Effector memory CD4-positive, alpha-beta T cell (primary cell): ENCODE results near the gene GARRE1.
"Not testable (repeated sequence)": the region's sequence is repeated elsewhere in the genome, so short reads cannot be mapped to it uniquely, and the experiment has no call there.

Experiments used
- DNase-seq, 3 donors: peaks; one replicate each; pipeline ENCODE4 v3.0.0-alpha.2; 2020
- H3K27ac ChIP-seq: 2 replicates; pipeline ENCODE4 v1.7.0; 2013; ENCODE audit warnings: mild to moderate bottlenecking, low read length, moderate library complexity; ENCODE audit not compliant: insufficient read depth, poor library complexity, severe bottlenecking
- H3K27me3 ChIP-seq: replicated peaks from 2 replicates; pipeline ENCODE4 v1.7.0; 2013; ENCODE audit warnings: mild to moderate bottlenecking, low read length; ENCODE audit not compliant: insufficient read depth, control insufficient read depth, poor library complexity, severe bottlenecking
- H3K36me3 ChIP-seq: 2 replicates; pipeline ENCODE4 v1.7.0; 2013; ENCODE audit warnings: mild to moderate bottlenecking, low read length, moderate library complexity; ENCODE audit not compliant: control insufficient read depth, insufficient read depth
- H3K4me1 ChIP-seq: 2 replicates; pipeline ENCODE4 v1.7.0; 2013; ENCODE audit warnings: low read length, mild to moderate bottlenecking; ENCODE audit not compliant: control insufficient read depth, insufficient read depth, poor library complexity, severe bottlenecking
- H3K4me3 ChIP-seq: 2 replicates; pipeline ENCODE4 v1.7.0; 2013; ENCODE audit warnings: low read length, low read depth, mild to moderate bottlenecking; ENCODE audit not compliant: insufficient read depth, poor library complexity, severe bottlenecking
- H3K9me3 ChIP-seq: 2 replicates; pipeline ENCODE4 v1.7.0; 2013; ENCODE audit warnings: mild to moderate bottlenecking, low read length, moderate library complexity; ENCODE audit not compliant: control insufficient read depth

The GARRE1 gene

DNA sequence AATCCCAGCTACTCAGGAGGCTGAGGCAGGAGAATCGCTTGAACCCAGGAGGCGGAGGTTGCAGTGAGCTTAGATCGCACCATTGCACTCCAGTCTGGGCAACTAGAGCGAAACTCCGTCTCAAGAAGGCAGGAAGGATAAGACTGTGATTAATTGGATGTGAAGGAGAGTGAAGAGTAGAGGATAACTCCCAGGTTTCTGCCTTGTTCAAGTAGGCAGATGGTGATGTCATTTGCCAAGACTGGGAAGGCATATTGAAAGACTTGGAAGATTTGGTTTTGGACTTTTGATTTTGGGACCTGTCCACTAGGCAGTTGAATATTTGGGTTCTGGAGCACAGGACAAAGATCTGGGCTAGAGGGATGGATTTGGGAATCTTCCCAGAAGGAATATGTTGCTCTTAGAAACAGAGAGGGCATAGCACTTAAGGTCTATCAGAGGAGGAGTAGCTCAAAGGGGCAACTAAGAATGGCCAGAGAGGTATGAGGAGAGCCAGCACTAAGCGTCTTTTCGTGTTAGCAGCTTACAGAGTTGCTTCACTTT, 20.0 kb downstream of the GARRE1 start:
- no peak for DNase-seq
- peaks cover 43% of the 10 kb centered on the region for H3K4me1 ChIP-seq

DNA sequence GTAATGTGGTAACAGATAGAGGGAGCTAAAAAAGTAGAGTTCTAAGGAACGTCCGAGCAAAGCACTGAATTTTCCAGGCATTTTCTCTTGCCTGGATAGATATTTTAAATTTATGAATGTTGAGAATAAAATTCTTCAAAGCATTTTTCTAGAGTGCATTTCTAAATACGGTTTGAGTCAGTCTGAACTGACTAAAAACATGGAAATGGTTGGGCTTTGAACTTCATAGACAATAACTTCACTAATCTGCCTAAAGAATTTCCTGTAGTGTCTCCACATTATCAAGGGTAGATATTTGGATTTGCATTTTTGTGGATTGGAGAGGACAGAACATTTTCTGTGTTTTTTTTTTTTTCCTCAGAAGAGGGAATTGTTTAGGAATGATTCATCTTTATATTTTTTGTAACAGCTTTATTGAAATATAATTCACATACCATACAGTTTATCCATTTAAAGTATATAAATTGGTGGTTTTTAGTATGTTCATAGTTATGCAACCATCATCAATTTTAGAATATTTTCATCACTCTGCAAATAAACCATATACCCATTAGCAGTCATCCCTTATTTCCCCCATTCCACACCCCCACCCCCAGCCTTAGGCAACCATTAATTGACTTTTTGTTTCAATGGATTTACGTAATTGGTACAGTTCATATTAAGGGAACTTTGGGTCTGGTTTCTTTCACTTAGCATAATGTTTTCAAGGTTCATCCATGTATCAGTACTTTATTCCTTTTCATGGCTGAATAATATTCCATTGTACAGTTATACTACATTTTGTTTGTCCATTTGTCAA, 20.7 kb downstream of the GARRE1 start:
- H3K27ac ChIP-seq = no peak overlapping the region

More for the DNA sequence above, 20.0 kb downstream of the GARRE1 start:
- no peaks in the 10 kb centered on the region for H3K27me3 ChIP-seq
- H3K9me3 ChIP-seq = no peaks in the 10 kb centered on the region
- H3K4me3 ChIP-seq = no peak overlapping the region
- no peak overlapping the region for H3K27ac ChIP-seq
- H3K36me3 ChIP-seq = no peaks in the 10 kb centered on the region

DNA sequence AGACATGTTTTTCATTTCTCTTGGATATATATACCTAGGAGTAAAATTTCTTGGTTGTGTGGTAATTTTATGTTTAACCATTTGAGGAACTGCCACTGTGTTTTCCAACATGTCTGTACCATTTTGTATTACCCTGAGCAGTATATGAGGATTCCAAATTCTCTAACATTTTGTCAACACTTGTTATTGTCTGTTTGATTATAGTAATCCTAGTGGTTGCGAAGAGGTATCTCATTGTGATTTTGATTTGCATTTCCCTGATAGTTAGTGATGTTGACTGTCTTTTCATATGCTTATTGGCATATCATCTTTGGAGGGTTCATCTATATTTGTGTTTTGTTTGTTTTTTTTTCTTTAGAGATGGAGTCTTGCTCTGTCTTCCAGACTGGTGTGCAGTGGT, 21.4 kb downstream of the GARRE1 start:
- no peak for DNase-seq
- Histone ChIP-seq H3K27me3 (no peaks in the 10 kb centered on the region), H3K36me3 (no peaks in the 10 kb centered on the region), H3K4me3 (no peak overlapping the region), H3K4me1 (peaks cover 33% of the 10 kb centered on the region), H3K9me3 (no peaks in the 10 kb centered on the region), H3K27ac (no peak overlapping the region)

More for the DNA sequence above, 20.7 kb downstream of the GARRE1 start:
- Histone ChIP-seq H3K27me3 (no peaks in the 10 kb centered on the region), H3K36me3 (no peaks in the 10 kb centered on the region), H3K9me3 (no peaks in the 10 kb centered on the region), H3K4me1 (peaks cover 39% of the 10 kb centered on the region), H3K4me3 (no peak overlapping the region)
- no peak for DNase-seq

DNA sequence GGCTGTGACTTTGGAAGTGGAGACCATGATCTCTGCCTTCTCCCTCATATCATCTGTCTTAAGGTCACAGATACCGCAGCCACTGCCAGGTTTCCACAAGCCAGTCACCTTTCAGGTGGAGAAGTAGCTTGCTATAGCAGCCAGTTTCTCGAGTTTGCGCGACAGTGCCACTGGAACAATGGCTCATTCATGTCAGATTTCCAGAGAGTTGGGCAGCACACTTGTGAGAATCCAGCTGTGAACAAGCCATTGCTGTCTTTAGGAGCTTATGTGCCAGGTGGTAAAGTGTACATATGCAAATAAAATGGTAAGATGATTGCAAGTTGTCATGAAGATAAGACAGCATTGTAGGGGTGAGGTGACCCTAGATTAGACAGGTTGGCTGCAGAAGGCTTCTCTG, 22.3 kb downstream of the GARRE1 start:
- no peak overlapping the region for H3K27ac ChIP-seq
- H3K4me1 ChIP-seq = peaks cover 27% of the 10 kb centered on the region
- no peak for DNase-seq
- H3K9me3 ChIP-seq = no peaks in the 10 kb centered on the region
- H3K4me3 ChIP-seq = no peak overlapping the region
- no peaks in the 10 kb centered on the region for H3K36me3 ChIP-seq
- H3K27me3 ChIP-seq = no peaks in the 10 kb centered on the region

DNA sequence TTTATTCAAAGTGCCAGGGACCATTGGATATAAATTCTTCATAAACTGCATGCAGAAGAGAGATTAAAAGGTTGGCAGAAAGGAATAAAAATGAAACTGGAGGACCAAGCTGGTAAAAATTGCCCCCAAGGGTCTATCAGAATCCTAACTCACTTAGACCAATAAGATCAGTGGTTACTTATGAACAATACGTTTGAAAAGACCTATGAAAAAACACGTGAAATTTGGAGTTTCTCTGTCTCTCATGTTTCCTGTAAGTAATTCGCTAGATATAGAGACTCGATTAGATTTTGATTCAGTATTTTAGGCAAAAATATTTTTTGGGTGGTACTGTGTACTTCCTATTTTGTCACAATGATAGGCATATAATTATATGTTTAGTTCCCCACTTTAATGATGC, 22.9 kb downstream of the GARRE1 start:
- H3K36me3 ChIP-seq = no peaks in the 10 kb centered on the region
- no peak for DNase-seq
- no peaks in the 10 kb centered on the region for H3K27me3 ChIP-seq
- no peaks in the 10 kb centered on the region for H3K9me3 ChIP-seq
- no peak overlapping the region for H3K27ac ChIP-seq
- peaks cover 23% of the 10 kb centered on the region for H3K4me1 ChIP-seq
- no peak overlapping the region for H3K4me3 ChIP-seq

DNA sequence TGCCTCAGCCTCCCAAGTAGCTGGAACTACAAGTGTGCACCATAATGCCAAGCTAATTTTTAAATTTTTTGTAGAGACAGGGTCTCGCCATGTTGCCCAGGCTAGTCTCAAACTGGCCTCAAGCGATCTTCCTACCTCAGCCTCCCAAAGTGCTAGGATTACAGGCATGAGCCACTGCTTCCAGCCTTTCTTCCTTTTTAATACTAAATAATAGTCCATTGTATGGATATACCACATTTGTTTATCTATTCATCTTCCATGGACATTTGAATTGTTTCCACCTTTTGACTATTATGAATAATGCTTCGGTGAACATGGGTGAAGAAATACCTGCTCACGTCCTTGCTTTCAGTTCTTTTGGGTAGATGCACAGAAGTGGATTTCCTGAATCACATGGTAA, 24.4 kb downstream of the GARRE1 start:
- Histone ChIP-seq H3K4me1 (peaks cover 13% of the 10 kb centered on the region), H3K36me3 (no peaks in the 10 kb centered on the region), H3K27me3 (no peaks in the 10 kb centered on the region), H3K9me3 (no peaks in the 10 kb centered on the region), H3K4me3 (no peak overlapping the region), H3K27ac (no peak overlapping the region)
- DNase-seq = no peak

DNA sequence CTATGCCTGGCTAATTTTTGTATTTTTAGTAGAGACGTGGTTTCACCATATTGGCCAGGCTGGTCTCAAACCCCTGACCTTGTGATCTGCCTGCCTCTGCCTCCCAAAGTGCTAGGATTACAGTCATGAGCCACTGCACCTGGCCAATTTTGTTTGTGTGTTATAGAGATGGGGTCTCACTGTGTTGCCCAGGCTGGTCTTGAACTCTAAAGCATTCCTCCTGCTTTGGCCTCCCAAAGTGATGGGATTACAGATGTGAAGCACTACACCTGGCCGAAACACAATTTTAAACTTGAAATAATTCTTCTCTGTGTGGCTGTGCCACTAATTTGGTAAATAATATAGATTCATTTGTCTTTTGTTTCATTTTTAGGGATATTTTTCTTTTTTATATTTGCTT, 27.1 kb downstream of the GARRE1 start:
- not testable (repeated sequence) for H3K9me3 ChIP-seq, H3K27me3 ChIP-seq, H3K4me3 ChIP-seq, H3K27ac ChIP-seq, H3K36me3 ChIP-seq, DNase-seq
- H3K4me1 ChIP-seq = peaks cover 13% of the 10 kb centered on the region

DNA sequence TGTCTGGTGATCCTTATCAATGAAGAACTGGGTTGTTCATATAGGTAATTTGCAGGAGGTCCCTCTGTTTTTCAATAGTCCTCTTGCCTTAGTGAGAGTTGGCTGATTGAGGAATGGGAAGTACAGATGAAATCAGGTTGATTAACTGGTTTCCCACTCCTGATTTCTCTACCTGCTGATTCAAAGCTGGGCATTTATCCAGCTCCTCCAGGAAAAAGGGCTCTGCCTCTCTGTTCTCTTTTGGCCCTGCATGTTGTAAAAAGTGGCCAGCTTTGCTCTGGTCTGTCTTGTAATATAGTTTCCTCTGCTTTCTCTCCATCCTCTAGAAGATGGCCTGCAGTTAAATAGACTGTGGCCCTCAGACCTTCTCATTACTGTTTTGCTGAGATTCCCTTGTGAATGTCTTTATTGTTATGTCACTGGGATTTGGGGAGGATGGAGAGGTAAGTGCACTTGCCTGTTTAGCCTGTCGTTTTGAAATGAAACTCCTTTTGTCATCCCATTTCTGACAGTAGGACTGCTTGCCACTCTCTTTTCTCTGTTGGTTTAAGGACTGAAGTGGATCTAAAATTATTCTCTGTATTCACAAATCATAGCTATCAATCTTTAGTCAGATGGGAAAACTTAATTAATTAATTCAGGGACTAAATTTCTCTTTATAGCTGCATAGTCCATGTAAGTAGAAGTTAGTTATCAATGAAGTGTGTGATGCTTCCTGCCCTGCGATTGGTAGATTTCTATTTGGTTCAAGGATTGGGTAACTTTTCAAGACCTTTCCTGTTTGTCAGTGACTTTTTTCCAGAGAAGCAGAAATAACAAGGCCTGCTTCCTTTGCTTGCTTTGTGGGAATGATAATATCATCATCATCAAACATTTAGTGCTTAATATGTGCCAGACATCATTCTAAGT, 28.5 kb downstream of the GARRE1 start:
- Histone ChIP-seq H3K27me3 (no peaks in the 10 kb centered on the region), H3K27ac (no peak overlapping the region)

DNA sequence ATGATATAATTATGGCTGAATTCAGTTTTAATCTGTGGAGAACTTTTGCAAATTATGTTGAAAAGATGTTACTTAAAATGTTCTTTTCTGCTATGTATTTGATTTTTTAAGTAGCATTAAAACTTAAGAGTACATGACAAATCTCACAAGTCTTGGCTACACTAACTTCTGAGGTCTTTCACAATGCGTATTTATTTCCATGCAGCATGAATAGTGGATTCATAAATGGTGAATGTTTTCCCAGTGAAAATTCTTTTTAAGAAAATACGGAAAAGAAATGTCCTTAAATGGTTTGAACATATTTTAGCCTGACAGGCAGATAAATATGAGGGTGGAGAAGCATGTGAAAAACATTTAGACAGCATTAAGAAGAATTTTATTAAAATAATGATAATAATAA, 30.2 kb downstream of the GARRE1 start:
- Histone ChIP-seq H3K36me3 (peaks cover 6% of the 10 kb centered on the region), H3K27me3 (no peaks in the 10 kb centered on the region), H3K27ac (no peak overlapping the region), H3K9me3 (peaks cover 5% of the 10 kb centered on the region), H3K4me1 (peaks cover 3% of the 10 kb centered on the region), H3K4me3 (no peak overlapping the region)
- DNase-seq = no peak

More for the DNA sequence above, 28.5 kb downstream of the GARRE1 start:
- no peak overlapping the region for H3K4me3 ChIP-seq
- peaks cover 5% of the 10 kb centered on the region for H3K9me3 ChIP-seq
- H3K36me3 ChIP-seq = peaks cover 6% of the 10 kb centered on the region
- peaks cover 7% of the 10 kb centered on the region for H3K4me1 ChIP-seq
- DNase-seq = no peak
